AG04449 (cell line): Measurements from ENCODE around the gene DIS3L2.
"Not testable (repeated sequence)": the region's sequence is repeated elsewhere in the genome, so short reads cannot be mapped to it uniquely, and the experiment has no call there.

ENCODE experiments used
- CTCF ChIA-PET: fragments of 350-600 bp; formaldehyde crosslinking; extraction: SDS; loops from one replicate; lab custom pipeline; 2021; ENCODE audit warnings: antibody characterized with exemption; lab: Yijun Ruan, JAX
- POLR2A ChIA-PET: fragments of 400-600, 350-600 bp; formaldehyde crosslinking; extraction: SDS; loops from one replicate; lab custom pipeline; 2020; ENCODE audit warnings: antibody characterized with exemption, inconsistent platforms; lab: Yijun Ruan, JAX
- DNase-seq: peaks from one replicate; pipeline ENCODE4 v3.0.0-alpha.2; 2010; ENCODE audit warnings: low read depth, low spot score
- H3K4me3 ChIP-seq: 2 replicates; pipeline ENCODE4 v1.5.1; 2011; ENCODE audit warnings: low read depth, mild to moderate bottlenecking, control low read depth, low read length
- TF ChIP-seq, protein P1 (sequence below): IDR thresholded peaks from one replicate; pipeline ENCODE4 v1.5.1; 2011; ENCODE audit warnings: mild to moderate bottlenecking, moderate library complexity, low read length, control low read depth, inconsistent platforms; ENCODE audit not compliant: insufficient read depth; ENCODE audit errors: missing control alignments

Gene DIS3L2

GRCh38 chr2:232306741-232307305, 345.3 kb downstream of the DIS3L2 start:
- POLR2A ChIA-PET: no interaction called here
- TF ChIP-seq, protein P1, sequence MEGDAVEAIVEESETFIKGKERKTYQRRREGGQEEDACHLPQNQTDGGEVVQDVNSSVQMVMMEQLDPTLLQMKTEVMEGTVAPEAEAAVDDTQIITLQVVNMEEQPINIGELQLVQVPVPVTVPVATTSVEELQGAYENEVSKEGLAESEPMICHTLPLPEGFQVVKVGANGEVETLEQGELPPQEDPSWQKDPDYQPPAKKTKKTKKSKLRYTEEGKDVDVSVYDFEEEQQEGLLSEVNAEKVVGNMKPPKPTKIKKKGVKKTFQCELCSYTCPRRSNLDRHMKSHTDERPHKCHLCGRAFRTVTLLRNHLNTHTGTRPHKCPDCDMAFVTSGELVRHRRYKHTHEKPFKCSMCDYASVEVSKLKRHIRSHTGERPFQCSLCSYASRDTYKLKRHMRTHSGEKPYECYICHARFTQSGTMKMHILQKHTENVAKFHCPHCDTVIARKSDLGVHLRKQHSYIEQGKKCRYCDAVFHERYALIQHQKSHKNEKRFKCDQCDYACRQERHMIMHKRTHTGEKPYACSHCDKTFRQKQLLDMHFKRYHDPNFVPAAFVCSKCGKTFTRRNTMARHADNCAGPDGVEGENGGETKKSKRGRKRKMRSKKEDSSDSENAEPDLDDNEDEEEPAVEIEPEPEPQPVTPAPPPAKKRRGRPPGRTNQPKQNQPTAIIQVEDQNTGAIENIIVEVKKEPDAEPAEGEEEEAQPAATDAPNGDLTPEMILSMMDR: no peak
- CTCF ChIA-PET: interaction anchor here (0.8 to 5.6 kb wide), 3 partner anchors 13 to 134 kb away, joined by 3 to 40 read pairs (median 16); no protein-coding TSS in a partner anchor

GRCh38 chr2:232307854-232308253, 346.3 kb downstream of the DIS3L2 start:
- DNase-seq: no peak
- TF ChIP-seq, protein P1: no peak
- ChIA-PET CTCF (interaction anchor here (3.1 to 5.6 kb wide), 2 partner anchors 14 to 19 kb away, joined by 16 to 40 read pairs; no protein-coding TSS in a partner anchor), POLR2A (no interaction called here)
- no peak overlapping the region for H3K4me3 ChIP-seq

More at GRCh38 chr2:232306741-232307305, 345.3 kb downstream of the DIS3L2 start:
- no peak for DNase-seq
- no peak overlapping the region for H3K4me3 ChIP-seq

DNA sequence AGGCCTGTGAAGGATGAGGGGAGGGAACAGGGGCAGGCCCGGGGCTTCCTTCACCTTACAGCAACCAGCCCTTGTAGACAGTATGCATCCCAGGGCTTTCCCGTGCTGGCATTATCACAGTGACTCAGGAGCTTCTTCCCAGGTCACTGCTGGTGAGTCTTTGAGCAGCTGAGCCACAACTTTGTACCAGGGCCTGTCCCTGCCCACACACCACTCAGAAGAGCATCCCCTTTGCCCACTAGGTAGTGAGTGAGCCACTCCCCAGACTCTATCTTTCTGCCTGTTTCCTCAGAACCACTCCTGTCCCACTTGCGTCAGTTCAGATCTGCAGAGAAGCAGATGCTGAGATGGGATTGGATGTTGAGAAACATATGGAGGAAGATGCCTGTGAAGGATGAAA, 347.5 kb downstream of the DIS3L2 start:
- DNase-seq: no peak
- CTCF ChIA-PET: interaction anchor here (1.1 to 5.6 kb wide), 2 partner anchors 15 to 130 kb away, joined by 3 to 40 read pairs; no protein-coding TSS in a partner anchor
- H3K4me3 ChIP-seq: no peak overlapping the region
- TF ChIP-seq, protein P1: no peak
- POLR2A ChIA-PET: no interaction called here

DNA sequence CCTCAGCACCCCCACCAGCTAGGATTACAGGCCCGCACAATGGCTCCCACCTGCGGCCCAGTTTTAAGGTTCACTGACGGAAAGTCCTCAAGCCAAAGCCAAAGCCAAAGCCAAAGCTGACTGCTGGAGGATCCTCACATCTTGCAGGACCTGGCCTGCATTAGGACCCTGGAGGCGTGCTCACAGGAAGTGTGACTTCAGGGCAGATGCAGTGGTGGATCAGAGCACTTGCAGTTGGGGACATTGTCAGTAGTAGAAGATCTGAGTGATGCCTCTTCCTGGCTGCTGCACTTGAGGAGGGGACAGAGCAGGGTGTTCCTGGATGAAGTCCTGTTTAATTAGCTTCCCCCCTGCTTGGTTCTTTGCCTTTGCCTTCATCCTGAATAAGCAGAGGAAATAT, 348.1 kb downstream of the DIS3L2 start:
- POLR2A ChIA-PET: no interaction called here
- TF ChIP-seq, protein P1: no peak
- CTCF ChIA-PET: interaction anchor here (1.1 to 9.4 kb wide), 3 partner anchors 16 to 130 kb away, joined by 3 to 89 read pairs (median 40); no protein-coding TSS in a partner anchor
- DNase-seq: no peak
- H3K4me3 ChIP-seq: no peak overlapping the region

DNA sequence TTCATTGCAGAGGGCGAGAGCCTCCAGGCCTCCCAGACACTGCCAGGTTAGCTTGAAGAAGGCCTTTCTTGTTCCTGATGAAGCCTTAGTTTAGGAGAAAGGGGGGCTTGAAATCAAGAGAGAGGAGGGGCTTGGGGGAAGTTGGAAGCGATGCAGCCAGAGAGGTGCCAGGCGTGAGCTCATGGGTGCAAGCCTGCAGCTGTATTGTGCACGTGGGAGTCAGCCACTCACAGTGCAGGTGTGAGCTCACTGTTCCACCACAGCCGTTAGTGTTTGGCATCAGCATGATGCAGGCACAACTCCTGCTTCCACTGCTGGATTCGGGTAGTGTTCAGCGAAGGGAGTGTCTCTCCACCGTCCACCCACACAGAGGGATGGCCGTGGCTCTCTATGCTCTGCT, 348.6 kb downstream of the DIS3L2 start:
- ChIA-PET CTCF (interaction anchor here (5.6 to 9.4 kb wide), 2 partner anchors 17 kb away, joined by 40 to 89 read pairs; no protein-coding TSS in a partner anchor), POLR2A (no interaction called here)
- no peak overlapping the region for H3K4me3 ChIP-seq
- no peak for DNase-seq
- TF ChIP-seq, protein P1: no peak

- no peak for DNase-seq
- no peak overlapping the region for H3K4me3 ChIP-seq
- ChIA-PET POLR2A (no interaction called here), CTCF (interaction anchor here (5.6 to 9.4 kb wide), 2 partner anchors 16 to 17 kb away, joined by 40 to 89 read pairs; no protein-coding TSS in a partner anchor)
- TF ChIP-seq, protein P1: no peak
These were observed 349.2 kb downstream of the DIS3L2 start for GRCh38 chr2:232310696-232311095.

DNA sequence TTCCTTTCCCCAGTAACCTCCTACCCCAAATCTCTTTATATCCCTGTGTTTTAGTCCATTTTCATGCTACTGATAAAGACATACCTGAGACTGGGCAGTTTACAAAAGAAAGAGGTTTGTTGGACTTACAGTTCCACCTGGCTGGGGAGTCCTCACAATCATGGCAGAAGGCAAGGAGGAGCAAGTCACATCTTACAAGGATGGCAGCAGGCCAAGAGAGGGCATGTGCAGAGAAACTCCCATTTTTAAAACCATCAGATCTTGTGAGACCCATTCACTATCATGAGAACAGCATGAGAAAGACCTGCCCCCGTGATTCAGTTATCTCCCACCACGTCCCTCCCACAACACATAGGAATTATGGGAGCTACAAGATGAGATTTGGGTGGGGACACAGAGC, 352.1 kb downstream of the DIS3L2 start:
- H3K4me3 ChIP-seq, POLR2A ChIA-PET, DNase-seq: not testable (repeated sequence)
- CTCF ChIA-PET: interaction anchor here (1.7 to 9.4 kb wide), 2 partner anchors 13 to 21 kb away, joined by 7 to 89 read pairs; no protein-coding TSS in a partner anchor
